ENCODE results near the gene C5orf52.
A peak's percentile ranks its signal among the peaks of the same experiment; 100 is the strongest.
"Not testable (repeated sequence)": the region's sequence is repeated elsewhere in the genome, so short reads cannot be mapped to it uniquely, and the experiment has no call there.

C5orf52 gene

DNA sequence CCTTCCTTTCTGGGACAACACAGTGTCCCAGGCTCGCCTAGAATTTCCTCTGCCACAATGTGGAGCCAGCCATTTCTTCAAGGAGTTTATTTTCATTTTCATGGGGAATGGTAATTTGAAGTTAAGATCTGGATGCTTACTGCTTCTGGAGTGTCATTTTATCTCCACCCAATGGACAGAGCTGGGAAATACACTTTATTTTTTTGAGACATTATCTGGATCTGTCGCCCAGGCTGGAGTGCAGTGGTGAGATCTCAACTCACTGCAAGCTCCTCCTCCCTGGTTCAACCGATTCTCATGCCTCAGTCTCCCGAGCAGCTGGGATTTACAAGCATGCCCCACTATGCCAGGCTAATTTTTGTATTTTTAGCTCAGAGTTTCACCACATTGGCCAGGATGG, 47.2 kb downstream of the C5orf52 start:
- TF ChIP-seq, protein P1, sequence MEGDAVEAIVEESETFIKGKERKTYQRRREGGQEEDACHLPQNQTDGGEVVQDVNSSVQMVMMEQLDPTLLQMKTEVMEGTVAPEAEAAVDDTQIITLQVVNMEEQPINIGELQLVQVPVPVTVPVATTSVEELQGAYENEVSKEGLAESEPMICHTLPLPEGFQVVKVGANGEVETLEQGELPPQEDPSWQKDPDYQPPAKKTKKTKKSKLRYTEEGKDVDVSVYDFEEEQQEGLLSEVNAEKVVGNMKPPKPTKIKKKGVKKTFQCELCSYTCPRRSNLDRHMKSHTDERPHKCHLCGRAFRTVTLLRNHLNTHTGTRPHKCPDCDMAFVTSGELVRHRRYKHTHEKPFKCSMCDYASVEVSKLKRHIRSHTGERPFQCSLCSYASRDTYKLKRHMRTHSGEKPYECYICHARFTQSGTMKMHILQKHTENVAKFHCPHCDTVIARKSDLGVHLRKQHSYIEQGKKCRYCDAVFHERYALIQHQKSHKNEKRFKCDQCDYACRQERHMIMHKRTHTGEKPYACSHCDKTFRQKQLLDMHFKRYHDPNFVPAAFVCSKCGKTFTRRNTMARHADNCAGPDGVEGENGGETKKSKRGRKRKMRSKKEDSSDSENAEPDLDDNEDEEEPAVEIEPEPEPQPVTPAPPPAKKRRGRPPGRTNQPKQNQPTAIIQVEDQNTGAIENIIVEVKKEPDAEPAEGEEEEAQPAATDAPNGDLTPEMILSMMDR (IDR thresholded peaks at IDR 0.05; ENCODE audit: low read depth, low read length, poor library complexity, severe bottlenecking) = peak; percentile 69
- TF ChIP-seq EZH2phosphoT487 (IDR thresholded peaks at IDR 0.05; ENCODE audit: borderline replicate concordance, low read length) = no peak
- H3K79me2 ChIP-seq (ENCODE audit: control insufficient read depth, low read length) = no peaks in the 10 kb centered on the region
- peaks cover 23% of the 10 kb centered on the region for H3K4me1 ChIP-seq (ENCODE audit: control insufficient read depth, low read length)
- no peak overlapping the region for H3K27ac ChIP-seq (ENCODE audit: low read depth, low read length)
- H3K9me2 ChIP-seq (replicated peaks; ENCODE audit: control insufficient read depth, low read length) = no peaks in the 10 kb centered on the region
- H3F3A ChIP-seq (ENCODE audit: control insufficient read depth, insufficient read depth) = no peaks in the 10 kb centered on the region
- H3K4me2 ChIP-seq (ENCODE audit: low read length) = peak overlapping the region; percentile 35
- no peak overlapping the region for H3K4me3 ChIP-seq (ENCODE audit: low read length)
- H4K20me1 ChIP-seq (ENCODE audit: control insufficient read depth, insufficient read depth, low read depth, low read length) = no peaks in the 10 kb centered on the region
- H3K9me3 ChIP-seq (ENCODE audit: control insufficient read depth, insufficient read depth, low read length) = no peaks in the 10 kb centered on the region
- no peaks in the 10 kb centered on the region for H3K36me3 ChIP-seq (ENCODE audit: control insufficient read depth, low read length)
- H3K27me3 ChIP-seq (ENCODE audit: control insufficient read depth, low read length) = no peaks in the 10 kb centered on the region

DNA sequence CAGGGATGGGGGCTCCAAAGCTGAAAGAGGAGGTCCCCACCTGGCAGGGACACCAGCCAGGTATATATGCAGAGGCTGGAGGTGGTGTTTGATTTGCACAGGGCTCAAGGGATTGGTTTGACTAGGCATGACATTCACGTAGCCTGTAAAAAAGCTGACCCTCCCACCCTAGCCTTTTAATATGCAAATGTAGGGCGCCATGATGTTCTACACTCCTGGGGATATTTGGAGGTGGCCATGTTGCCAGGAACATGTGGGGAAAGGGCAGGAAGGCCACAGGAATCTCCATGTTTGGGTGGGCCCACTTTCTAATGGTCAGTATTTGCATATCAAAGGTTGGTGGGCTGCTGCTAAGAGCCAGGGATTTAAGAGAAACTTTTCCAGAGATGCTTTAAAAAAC, 47.9 kb downstream of the C5orf52 start:
- H4K20me1 ChIP-seq (ENCODE audit: control insufficient read depth, insufficient read depth, low read depth, low read length) = no peaks in the 10 kb centered on the region

DNA sequence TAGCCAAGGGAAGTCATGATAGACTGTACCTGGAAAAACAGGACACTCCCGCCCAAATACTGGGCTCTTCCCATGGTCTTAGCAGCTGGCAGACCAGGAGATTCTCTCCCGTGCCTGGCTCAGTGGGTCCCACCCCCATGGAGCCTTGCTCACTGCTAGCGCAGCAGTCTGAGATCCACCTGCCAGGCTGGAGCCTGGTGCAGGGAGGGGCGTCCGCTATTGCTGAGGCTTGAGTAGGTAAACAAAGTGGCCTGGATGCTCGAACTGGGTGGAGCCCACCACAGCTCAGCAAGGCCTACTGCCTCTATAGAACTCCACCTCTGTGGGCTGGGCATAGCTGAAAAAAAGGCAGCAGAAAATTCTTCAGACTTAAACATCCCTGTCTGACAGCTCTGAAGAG, 49.8 kb downstream of the C5orf52 start:
- TF ChIP-seq EZH2phosphoT487 (IDR thresholded peaks at IDR 0.05; ENCODE audit: borderline replicate concordance, low read length) = no peak
- TF ChIP-seq, protein P1 (IDR thresholded peaks at IDR 0.05; ENCODE audit: low read depth, low read length, poor library complexity, severe bottlenecking) = no peak
- H3K9me3 ChIP-seq (ENCODE audit: control insufficient read depth, insufficient read depth, low read length) = 0 out of 2 replicates have a peak, but pooled peaks cover 3% of the 10 kb centered on the region
- no peaks in the 10 kb centered on the region for H4K20me1 ChIP-seq (ENCODE audit: control insufficient read depth, insufficient read depth, low read depth, low read length)

More for the DNA sequence above, 47.9 kb downstream of the C5orf52 start:
- Histone ChIP-seq H3K27ac (ENCODE audit: low read depth, low read length) (no peak overlapping the region), H3K4me2 (ENCODE audit: low read length) (no peak overlapping the region), H3K36me3 (ENCODE audit: control insufficient read depth, low read length) (no peaks in the 10 kb centered on the region), H3F3A (ENCODE audit: control insufficient read depth, insufficient read depth) (no peaks in the 10 kb centered on the region), H3K27me3 (ENCODE audit: control insufficient read depth, low read length) (no peaks in the 10 kb centered on the region), H3K79me2 (ENCODE audit: control insufficient read depth, low read length) (no peaks in the 10 kb centered on the region), H3K4me1 (ENCODE audit: control insufficient read depth, low read length) (peaks cover 23% of the 10 kb centered on the region), H3K9me2 (replicated peaks; ENCODE audit: control insufficient read depth, low read length) (no peaks in the 10 kb centered on the region), H3K4me3 (ENCODE audit: low read length) (no peak overlapping the region), H3K9me3 (ENCODE audit: control insufficient read depth, insufficient read depth, low read length) (no peaks in the 10 kb centered on the region)
- TF ChIP-seq, protein P1 (IDR thresholded peaks at IDR 0.05; ENCODE audit: low read depth, low read length, poor library complexity, severe bottlenecking) = no peak
- no peak for TF ChIP-seq EZH2phosphoT487 (IDR thresholded peaks at IDR 0.05; ENCODE audit: borderline replicate concordance, low read length)

DNA sequence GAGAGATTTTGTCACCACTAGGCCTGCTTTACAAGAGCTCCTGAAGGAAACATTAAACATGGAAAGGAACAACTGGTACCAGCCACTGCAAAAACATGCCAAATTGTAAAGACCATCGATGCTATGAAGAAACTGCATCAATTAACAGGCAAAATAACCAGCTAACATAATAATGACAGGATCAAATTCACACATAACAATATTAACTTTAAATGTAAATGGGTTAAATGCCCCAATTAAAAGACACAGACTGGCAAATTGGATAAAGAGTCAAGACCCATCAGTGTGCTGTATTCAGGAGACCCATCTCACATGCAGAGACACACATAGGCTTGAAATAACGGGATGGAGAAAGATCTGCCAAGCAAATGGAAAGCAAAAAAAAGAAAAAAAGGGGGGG, 51.6 kb downstream of the C5orf52 start:
- H3K9me2 ChIP-seq (replicated peaks; ENCODE audit: control insufficient read depth, low read length); H3F3A ChIP-seq (ENCODE audit: control insufficient read depth, insufficient read depth); H4K20me1 ChIP-seq (ENCODE audit: control insufficient read depth, insufficient read depth, low read depth, low read length): not testable (repeated sequence)

More for the DNA sequence above, 49.8 kb downstream of the C5orf52 start:
- H3K27ac ChIP-seq (ENCODE audit: low read depth, low read length) = no peak overlapping the region
- H3K4me2 ChIP-seq (ENCODE audit: low read length) = no peak overlapping the region
- peaks cover 34% of the 10 kb centered on the region for H3K4me1 ChIP-seq (ENCODE audit: control insufficient read depth, low read length)
- H3K79me2 ChIP-seq (ENCODE audit: control insufficient read depth, low read length) = peaks cover 6% of the 10 kb centered on the region
- H3K36me3 ChIP-seq (ENCODE audit: control insufficient read depth, low read length) = no peaks in the 10 kb centered on the region
- H3K27me3 ChIP-seq (ENCODE audit: control insufficient read depth, low read length) = no peaks in the 10 kb centered on the region
- H3F3A ChIP-seq (ENCODE audit: control insufficient read depth, insufficient read depth) = no peaks in the 10 kb centered on the region
- H3K9me2 ChIP-seq (replicated peaks; ENCODE audit: control insufficient read depth, low read length) = no peaks in the 10 kb centered on the region
- H3K4me3 ChIP-seq (ENCODE audit: low read length) = no peak overlapping the region

DNA sequence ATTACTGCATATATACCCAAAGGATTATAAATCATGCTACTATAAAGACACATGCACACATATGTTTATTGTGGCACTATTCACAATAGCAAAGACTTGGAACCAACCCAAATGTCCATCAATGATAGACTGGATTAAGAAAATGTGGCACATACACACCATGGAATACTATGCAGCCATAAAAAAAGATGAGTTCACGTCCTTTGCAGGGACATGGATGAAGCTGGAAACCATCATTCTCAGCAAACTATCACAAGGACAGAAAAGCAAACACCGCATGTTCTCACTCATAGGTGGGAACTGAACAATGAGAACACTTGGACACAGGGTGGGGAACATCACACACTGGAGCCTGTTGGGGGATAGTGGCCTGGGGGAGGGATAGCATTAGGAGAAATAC, 55.3 kb downstream of the C5orf52 start:
- peaks cover 46% of the 10 kb centered on the region for H3K4me1 ChIP-seq (ENCODE audit: control insufficient read depth, low read length)
- H3K27me3 ChIP-seq (ENCODE audit: control insufficient read depth, low read length); H3K36me3 ChIP-seq (ENCODE audit: control insufficient read depth, low read length); H3K9me3 ChIP-seq (ENCODE audit: control insufficient read depth, insufficient read depth, low read length); H3K4me3 ChIP-seq (ENCODE audit: low read length); H4K20me1 ChIP-seq (ENCODE audit: control insufficient read depth, insufficient read depth, low read depth, low read length); H3K4me2 ChIP-seq (ENCODE audit: low read length); H3K27ac ChIP-seq (ENCODE audit: low read depth, low read length); H3K9me2 ChIP-seq (replicated peaks; ENCODE audit: control insufficient read depth, low read length): not testable (repeated sequence)
- H3F3A ChIP-seq (ENCODE audit: control insufficient read depth, insufficient read depth) = peaks cover 20% of the 10 kb centered on the region
- H3K79me2 ChIP-seq (ENCODE audit: control insufficient read depth, low read length) = peaks cover 24% of the 10 kb centered on the region

More for the DNA sequence above, 51.6 kb downstream of the C5orf52 start:
- not testable (repeated sequence) for H3K79me2 ChIP-seq (ENCODE audit: control insufficient read depth, low read length); H3K27ac ChIP-seq (ENCODE audit: low read depth, low read length); H3K27me3 ChIP-seq (ENCODE audit: control insufficient read depth, low read length); H3K4me3 ChIP-seq (ENCODE audit: low read length); H3K36me3 ChIP-seq (ENCODE audit: control insufficient read depth, low read length); H3K9me3 ChIP-seq (ENCODE audit: control insufficient read depth, insufficient read depth, low read length); H3K4me2 ChIP-seq (ENCODE audit: low read length)
- H3K4me1 ChIP-seq (ENCODE audit: control insufficient read depth, low read length) = peaks cover 31% of the 10 kb centered on the region

DNA sequence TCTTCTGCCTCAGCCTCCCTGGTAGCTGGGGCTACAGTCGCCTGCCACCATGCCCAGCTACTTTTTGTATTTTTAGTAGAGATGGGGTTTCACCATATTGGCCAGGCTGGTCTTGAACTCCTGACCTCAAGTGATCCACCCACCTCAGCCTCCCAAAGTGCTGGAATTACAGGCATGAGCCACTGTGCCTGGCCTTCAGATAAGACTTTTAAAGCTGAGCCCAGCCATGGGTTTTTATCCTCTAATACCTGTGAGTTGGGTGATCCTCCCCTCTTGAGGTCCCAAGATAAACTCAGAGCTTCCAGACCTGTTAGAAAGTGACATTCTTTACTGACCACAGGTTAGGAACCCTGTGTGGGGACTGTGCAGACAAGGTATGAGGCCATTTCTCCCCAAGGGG, 56.5 kb downstream of the C5orf52 start:
- Histone ChIP-seq H3K79me2 (ENCODE audit: control insufficient read depth, low read length) (peaks cover 36% of the 10 kb centered on the region), H3F3A (ENCODE audit: control insufficient read depth, insufficient read depth) (peaks cover 20% of the 10 kb centered on the region), H3K27ac (ENCODE audit: low read depth, low read length) (0 out of 2 replicates have a peak overlapping the region, but pooled peaks have one; percentile 11), H3K4me1 (ENCODE audit: control insufficient read depth, low read length) (peaks cover 54% of the 10 kb centered on the region), H3K36me3 (ENCODE audit: control insufficient read depth, low read length) (peaks cover 14% of the 10 kb centered on the region)
- not testable (repeated sequence) for H4K20me1 ChIP-seq (ENCODE audit: control insufficient read depth, insufficient read depth, low read depth, low read length); H3K4me3 ChIP-seq (ENCODE audit: low read length); H3K9me3 ChIP-seq (ENCODE audit: control insufficient read depth, insufficient read depth, low read length); H3K9me2 ChIP-seq (replicated peaks; ENCODE audit: control insufficient read depth, low read length); H3K27me3 ChIP-seq (ENCODE audit: control insufficient read depth, low read length); H3K4me2 ChIP-seq (ENCODE audit: low read length)
